AG08396 (cell line): ENCODE data around the gene SRP54.
"Not testable (repeated sequence)": the region's sequence is repeated elsewhere in the genome, so short reads cannot be mapped to it uniquely, and the experiment has no call there.

Experiments
- DNase-seq: peaks from one replicate; pipeline ENCODE4 v3.0.0; 2012; ENCODE audit warnings: low spot score, mixed read lengths

Gene SRP54

GRCh38 chr14:34983786-34984185, 994 bp downstream of the SRP54 start:
- DNase-seq = no peak

- DNase-seq = no peak
These were observed 2.9 kb downstream of the SRP54 start for GRCh38 chr14:34985740-34986139.

GRCh38 chr14:34987180-34987579, 4.4 kb downstream of the SRP54 start:
- no peak for DNase-seq

GRCh38 chr14:34989762-34990161, 7.0 kb downstream of the SRP54 start:
- DNase-seq = no peak

GRCh38 chr14:34993426-34993825, 10.6 kb downstream of the SRP54 start:
- no peak for DNase-seq

GRCh38 chr14:34994668-34995067, 11.9 kb downstream of the SRP54 start:
- DNase-seq = no peak

GRCh38 chr14:34997762-34998161, 15.0 kb downstream of the SRP54 start:
- DNase-seq = no peak

- no peak for DNase-seq
These were observed 16.7 kb downstream of the SRP54 start for GRCh38 chr14:34999500-34999899.

GRCh38 chr14:35001621-35002020, 18.8 kb downstream of the SRP54 start:
- DNase-seq = no peak

GRCh38 chr14:35004839-35005238, 22.0 kb downstream of the SRP54 start:
- DNase-seq = no peak

- no peak for DNase-seq
These were observed 33.8 kb downstream of the SRP54 start for GRCh38 chr14:35016568-35016967.

- DNase-seq = no peak
These were observed 37.9 kb downstream of the SRP54 start for GRCh38 chr14:35020713-35021112.

GRCh38 chr14:35028435-35028834, 45.6 kb downstream of the SRP54 start:
- no peak for DNase-seq

- DNase-seq = no peak
These were observed 49.8 kb downstream of the SRP54 start for GRCh38 chr14:35032562-35032961.

- no peak for DNase-seq
These were observed 51.6 kb downstream of the SRP54 start for GRCh38 chr14:35034440-35034833.

- not testable (repeated sequence) for DNase-seq
These were observed 52.3 kb downstream of the SRP54 start for GRCh38 chr14:35034944-35035554.

GRCh38 chr14:35038312-35038711, 55.5 kb downstream of the SRP54 start:
- not testable (repeated sequence) for DNase-seq

GRCh38 chr14:35042632-35043031, 59.8 kb downstream of the SRP54 start:
- no peak for DNase-seq

GRCh38 chr14:35043046-35043445, 60.3 kb downstream of the SRP54 start:
- DNase-seq = no peak

- peak; percentile 43 for DNase-seq
These were observed 62.4 kb downstream of the SRP54 start for GRCh38 chr14:35044939-35045797.

GRCh38 chr14:35045798-35046047, 62.9 kb downstream of the SRP54 start:
- DNase-seq = no peak

- peak; percentile 99 for DNase-seq
These were observed 63.4 kb downstream of the SRP54 start, which contains the start of gene FAM177A1 for GRCh38 chr14:35046048-35046750. Gene FAM177A1 (plus strand): TSS chr14:35046272. CDS start chr14:35046464, 192 bp downstream.
